CD8-positive, alpha-beta memory T cell (primary cell): ENCODE measurements around the gene FBXO34. TPM values are rescaled to one million over a fixed set of nuclear protein-coding genes. Genes with fewer than 3 reads are reported as not detected.
"Not testable (repeated sequence)": the region's sequence is repeated elsewhere in the genome, so short reads cannot be mapped to it uniquely, and the experiment has no call there.

ENCODE experiments used
- CTCF ChIA-PET: fragments of 350-600 bp; sonication (Branson Sonifier 250); formaldehyde crosslinking; loops from one replicate; lab custom pipeline; 2021; ENCODE audit warnings: antibody characterized with exemption; lab: Charles Lee
- POLR2A ChIA-PET: fragments of 350-600 bp; sonication (Branson Sonifier 250); formaldehyde crosslinking; loops from one replicate; lab custom pipeline; 2021; ENCODE audit warnings: antibody characterized with exemption; lab: Charles Lee
- DNase-seq, 5 donors: peaks; one replicate each; pipeline versions ENCODE4 v3.0.0 to v3.0.0-alpha.2; 2020 to 2022; ENCODE audit warnings: mixed read lengths in 1 of 5
- H3K27ac ChIP-seq: one replicate; pipeline ENCODE4 v1.7.0; 2013; ENCODE audit warnings: low read depth, mild to moderate bottlenecking, low read length, moderate library complexity
- H3K27me3 ChIP-seq: 2 replicates; pipeline ENCODE4 v1.7.0; 2013; ENCODE audit warnings: low read length, mild to moderate bottlenecking; ENCODE audit not compliant: insufficient read depth, poor library complexity, severe bottlenecking
- H3K36me3 ChIP-seq: 2 replicates; pipeline ENCODE4 v1.7.0; 2013; ENCODE audit warnings: mild to moderate bottlenecking, low read length, moderate library complexity; ENCODE audit not compliant: insufficient read depth
- H3K4me1 ChIP-seq: 2 replicates; pipeline ENCODE4 v1.7.0; 2013; ENCODE audit warnings: mild to moderate bottlenecking, low read length, moderate library complexity; ENCODE audit not compliant: insufficient read depth
- H3K4me3 ChIP-seq: 2 replicates; pipeline ENCODE4 v1.7.0; 2013; ENCODE audit warnings: mild to moderate bottlenecking, low read length
- H3K9me3 ChIP-seq: 2 replicates; pipeline ENCODE4 v1.7.0; 2013; ENCODE audit warnings: mild to moderate bottlenecking, low read length
- H3K27ac Mint-ChIP-seq, 8 donors: one replicate each; pipeline ENCODE4 v1.8.0; 2020 to 2021; ENCODE audit warnings: mixed read lengths in 8 of 8, mild to moderate bottlenecking in 6 of 8, inconsistent platforms in 3 of 8, moderate library complexity in 3 of 8
- H3K27me3 Mint-ChIP-seq, 2 donors: one replicate each; pipeline ENCODE4 v1.8.0; 2020 to 2021; ENCODE audit warnings: mixed read lengths in 2 of 2, mild to moderate bottlenecking in 1 of 2, moderate library complexity in 1 of 2
- H3K36me3 Mint-ChIP-seq, 3 donors: one replicate each; pipeline ENCODE4 v1.8.0; 2020 to 2021; ENCODE audit warnings: mixed read lengths in 3 of 3, inconsistent platforms in 1 of 3, mild to moderate bottlenecking in 1 of 3
- H3K4me1 Mint-ChIP-seq, 3 donors: one replicate each; pipeline ENCODE4 v1.8.0; 2020 to 2021; ENCODE audit warnings: mixed read lengths in 3 of 3, inconsistent platforms in 1 of 3, mild to moderate bottlenecking in 1 of 3
- H3K4me3 Mint-ChIP-seq, 7 donors: one replicate each; pipeline ENCODE4 v1.8.0; 2020 to 2021; ENCODE audit warnings: mixed read lengths in 7 of 7, mild to moderate bottlenecking in 6 of 7, moderate library complexity in 4 of 7, inconsistent platforms in 2 of 7
- H3K9me3 Mint-ChIP-seq, 5 donors: one replicate each; pipeline ENCODE4 v1.8.0; 2020 to 2022; ENCODE audit warnings: mixed read lengths in 5 of 5, mild to moderate bottlenecking in 3 of 5, moderate library complexity in 2 of 5, inconsistent platforms in 1 of 5
- polyA plus RNA-seq: library from polyadenylated mRNA; unstranded; fragments of 300-500 nt; fragmentation: Illumina TruSeq; gene quantifications from one replicate; pipeline ENCODE4 v1.2.3, GENCODE V29; 2021
- total RNA-seq, 2 experiments: library from RNA; stranded (reverse); gene quantifications; one replicate each; pipeline ENCODE4 v1.2.3, GENCODE V29; 2021

FBXO34 gene
- total and polyA plus RNA-seq, 3 experiments from 2014 or later = 16.2 to 37.1 (median 17.9) TPM

DNA sequence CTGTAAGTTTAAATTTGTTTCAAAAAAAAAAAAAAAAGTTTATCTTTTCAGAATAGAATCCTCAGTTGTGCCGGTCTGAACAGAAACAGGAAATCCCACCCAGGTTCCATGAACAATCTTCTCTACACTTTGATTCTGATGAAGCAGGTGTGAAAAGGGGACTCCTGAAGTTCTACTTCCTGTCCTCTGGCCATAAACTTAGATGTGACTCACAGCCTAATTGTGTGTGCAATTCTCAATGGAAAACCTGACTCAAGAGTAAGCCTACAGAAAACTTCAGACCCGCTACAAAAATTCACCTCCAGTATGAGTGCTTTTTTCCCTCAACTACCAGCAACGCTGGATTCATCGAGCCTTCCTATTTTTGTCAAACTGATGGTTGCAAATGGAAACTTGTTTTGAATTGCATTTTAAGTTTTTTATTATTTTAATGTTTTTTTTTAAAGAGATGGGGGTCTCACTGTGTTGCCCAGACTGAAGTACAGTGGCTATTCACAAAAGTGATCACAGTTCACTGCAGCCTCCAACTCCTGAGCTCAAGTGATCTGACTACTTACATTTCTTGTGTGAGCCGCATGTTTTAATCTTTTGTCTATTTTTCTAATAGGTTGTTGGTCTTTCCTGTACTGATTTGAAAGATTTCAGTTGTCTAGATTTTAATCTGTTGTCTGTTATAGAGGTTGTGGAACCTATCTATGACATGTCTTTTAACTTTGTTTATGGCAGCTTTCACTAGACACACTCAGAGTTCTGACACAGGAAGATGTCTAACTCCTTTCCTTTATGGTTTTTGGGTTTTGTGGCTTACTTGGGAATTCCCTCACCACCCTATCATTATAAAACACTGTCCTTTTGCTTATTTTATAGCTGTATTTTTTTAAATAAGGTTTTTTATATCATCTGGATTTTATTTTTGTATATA, 102.8 kb downstream of the FBXO34 start:
- peaks cover 8 to 56% (median 21%) of the 10 kb centered on the region in 3 donors for H3K36me3 Mint-ChIP-seq
- POLR2A ChIA-PET = interaction anchor here (1.0 kb wide), 1 partner anchor 41 kb away, joined by 3 read pairs; no protein-coding TSS in a partner anchor
- peaks cover 26 to 40% (median 35%) of the 10 kb centered on the region in 3 donors for H3K4me1 Mint-ChIP-seq
- peaks cover 0 to 3% of the 10 kb centered on the region in 2 donors for H3K27me3 Mint-ChIP-seq
- H3K36me3 ChIP-seq = no peaks in the 10 kb centered on the region
- peak in 3 of 5 donors; percentile 49 to 68 (median 53) for DNase-seq
- no peak overlapping the region for H3K4me3 ChIP-seq
- H3K4me1 ChIP-seq = peaks cover 22% of the 10 kb centered on the region
- no peak overlapping the region for H3K27ac ChIP-seq
- H3K27ac Mint-ChIP-seq = peak overlapping the region; percentile 76 to 93 (median 86)
- H3K27me3 ChIP-seq = no peaks in the 10 kb centered on the region
- no peaks in the 10 kb centered on the region for H3K9me3 ChIP-seq
- CTCF ChIA-PET = interaction anchor here (0.7 to 2.3 kb wide), 3 partner anchors 19 to 104 kb away, joined by 3 to 6 read pairs (median 6); no protein-coding TSS in a partner anchor
- peak overlapping the region; percentile 2 to 67 (median 60) for H3K4me3 Mint-ChIP-seq
- no peaks in the 10 kb centered on the region for H3K9me3 Mint-ChIP-seq

DNA sequence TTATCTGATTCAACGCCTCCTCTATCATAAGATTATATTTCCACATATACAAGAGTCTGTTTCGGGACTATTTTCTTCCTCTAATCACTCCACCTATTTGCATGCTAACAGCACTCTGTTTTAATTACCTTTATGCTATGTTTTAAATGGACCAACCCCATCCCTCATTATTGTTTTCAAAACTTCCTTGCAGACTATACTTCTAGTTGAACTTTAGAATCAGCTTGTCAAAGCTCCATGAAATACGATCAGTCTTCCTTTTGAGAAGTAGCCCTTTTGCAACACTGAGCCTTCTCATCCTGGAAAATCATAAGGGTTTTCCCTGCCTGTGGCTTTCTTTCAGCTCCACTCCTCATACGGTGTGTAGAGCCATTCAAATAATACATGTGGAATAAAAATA, 103.5 kb downstream of the FBXO34 start:
- Mint-ChIP-seq H3K36me3 (peaks cover 8 to 52% (median 15%) of the 10 kb centered on the region in 3 donors), H3K27me3 (peaks cover 0 to 2% of the 10 kb centered on the region in 2 donors), H3K27ac (peak overlapping the region; percentile 76 to 93 (median 84)), H3K4me3 (peak overlapping the region in 6 of 7 donors; percentile 6 to 62 (median 26)), H3K9me3 (no peaks in the 10 kb centered on the region), H3K4me1 (peaks cover 26 to 40% (median 35%) of the 10 kb centered on the region in 3 donors)
- no peaks in the 10 kb centered on the region for H3K36me3 ChIP-seq
- no peaks in the 10 kb centered on the region for H3K9me3 ChIP-seq
- ChIA-PET POLR2A (interaction anchor here (1.0 kb wide), 1 partner anchor 41 kb away, joined by 3 read pairs; no protein-coding TSS in a partner anchor), CTCF (interaction anchor here (0.7 to 2.3 kb wide), 3 partner anchors 20 to 104 kb away, joined by 3 to 6 read pairs (median 6); no protein-coding TSS in a partner anchor)
- no peak overlapping the region for H3K4me3 ChIP-seq
- no peak overlapping the region for H3K27ac ChIP-seq
- peaks cover 22% of the 10 kb centered on the region for H3K4me1 ChIP-seq
- no peaks in the 10 kb centered on the region for H3K27me3 ChIP-seq
- no peak for DNase-seq

DNA sequence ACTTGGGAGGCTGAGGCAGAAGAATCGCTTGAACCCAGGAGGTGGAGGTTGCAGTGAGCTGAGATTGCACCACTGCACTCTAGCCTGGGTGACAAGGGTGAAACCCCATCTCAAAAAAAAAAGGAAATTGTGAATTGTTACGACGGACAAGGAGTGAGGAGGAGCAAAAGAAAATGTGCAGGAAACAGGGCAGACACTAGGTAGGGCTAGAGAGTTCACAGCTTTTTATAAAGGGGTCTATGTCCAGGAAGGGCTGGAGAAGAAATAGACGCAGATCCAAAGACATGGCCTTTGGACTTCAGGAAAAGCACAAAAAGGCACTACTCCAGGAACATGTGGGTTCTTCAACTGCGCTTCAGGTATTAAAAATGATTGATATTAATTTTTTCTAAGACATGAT, 106.0 kb downstream of the FBXO34 start:
- Mint-ChIP-seq H3K4me3 (no peak overlapping the region), H3K36me3 (peaks cover 18 to 63% (median 19%) of the 10 kb centered on the region in 3 donors), H3K27ac (peak overlapping the region in 3 of 8 donors; percentile 5 to 40 (median 29)), H3K4me1 (peaks cover 22 to 40% (median 35%) of the 10 kb centered on the region in 3 donors), H3K9me3 (no peaks in the 10 kb centered on the region), H3K27me3 (no peaks in the 10 kb centered on the region)
- no peak for DNase-seq
- H3K4me1 ChIP-seq = peaks cover 22% of the 10 kb centered on the region
- no peak overlapping the region for H3K4me3 ChIP-seq
- no peaks in the 10 kb centered on the region for H3K27me3 ChIP-seq
- POLR2A ChIA-PET = no interaction called here
- CTCF ChIA-PET = interaction anchor here (1.2 kb wide), 1 partner anchor 107 kb away, joined by 3 read pairs; the partner anchor contains the start of gene FBXO34
- no peaks in the 10 kb centered on the region for H3K9me3 ChIP-seq
- H3K36me3 ChIP-seq = peaks cover 15% of the 10 kb centered on the region
- H3K27ac ChIP-seq = no peak overlapping the region

DNA sequence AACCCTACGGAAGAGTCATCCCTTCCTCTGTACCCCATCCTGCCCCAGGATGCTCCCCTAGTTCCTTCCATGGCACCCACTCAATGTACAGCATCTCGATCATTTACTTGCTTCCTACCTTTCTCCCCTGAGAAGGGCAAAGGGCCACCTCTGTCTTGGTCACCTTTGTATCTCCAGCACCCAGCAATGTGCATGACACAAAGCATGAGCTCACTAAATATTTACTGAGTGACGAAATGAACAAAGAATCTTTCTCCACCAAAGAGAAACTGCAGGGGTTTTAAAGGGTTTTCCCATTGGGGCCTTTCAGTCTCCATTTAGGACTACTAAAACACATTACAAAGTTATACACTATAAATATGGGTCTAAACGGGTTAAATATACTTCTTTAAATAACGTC, 109.8 kb downstream of the FBXO34 start:
- H3K27ac ChIP-seq = no peak overlapping the region
- Mint-ChIP-seq H3K27ac (peak overlapping the region in 2 of 8 donors; percentile 12 to 61), H3K9me3 (no peaks in the 10 kb centered on the region), H3K36me3 (peaks cover 18 to 86% (median 25%) of the 10 kb centered on the region in 3 donors), H3K27me3 (no peaks in the 10 kb centered on the region), H3K4me1 (peaks cover 4 to 20% (median 4%) of the 10 kb centered on the region in 3 donors), H3K4me3 (peak overlapping the region in 1 of 7 donors; percentile 68)
- H3K4me1 ChIP-seq = no peaks in the 10 kb centered on the region
- ChIA-PET CTCF (no interaction called here), POLR2A (no interaction called here)
- DNase-seq = no peak
- H3K36me3 ChIP-seq = peaks cover 15% of the 10 kb centered on the region
- no peak overlapping the region for H3K4me3 ChIP-seq
- H3K9me3 ChIP-seq = no peaks in the 10 kb centered on the region
- H3K27me3 ChIP-seq = no peaks in the 10 kb centered on the region

DNA sequence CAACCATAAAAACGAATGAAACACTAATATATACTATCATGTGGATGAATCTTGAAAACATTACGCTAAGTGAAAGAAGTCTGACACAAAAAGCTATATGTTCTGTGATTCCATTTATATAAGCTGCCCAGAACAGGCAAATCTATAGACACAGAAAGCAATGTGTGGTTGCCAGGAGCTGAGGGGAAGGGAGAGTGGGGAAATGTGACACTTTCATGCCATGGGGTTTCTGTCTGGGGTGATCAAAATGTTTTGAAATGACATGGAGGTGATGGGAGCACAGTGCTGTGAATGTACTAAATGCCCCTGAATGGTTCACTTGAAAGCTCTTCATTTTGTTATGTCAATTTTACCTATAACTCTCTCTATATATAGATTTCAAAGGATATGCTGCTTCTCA, 110.3 kb downstream of the FBXO34 start:
- POLR2A ChIA-PET = no interaction called here
- DNase-seq = no peak

DNA sequence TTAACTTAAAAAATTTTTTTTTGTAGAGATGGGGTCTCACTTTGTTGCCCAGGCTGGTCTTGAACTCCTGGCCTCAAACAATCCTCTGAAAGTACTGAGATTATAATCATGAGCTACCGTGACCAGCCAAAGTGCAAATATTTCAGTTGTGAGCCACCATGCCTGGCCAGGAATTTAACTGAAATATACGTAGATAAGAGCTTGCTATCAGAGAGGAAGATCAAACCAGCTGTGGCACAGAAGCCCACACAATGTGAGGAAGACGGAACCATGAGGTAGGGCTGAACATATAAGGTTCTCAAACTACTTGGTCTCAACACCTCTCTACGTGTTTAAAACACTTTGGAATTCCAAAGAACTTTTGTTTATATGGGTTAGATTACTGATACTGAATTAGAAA, 111.3 kb downstream of the FBXO34 start:
- Histone ChIP-seq H3K9me3 (no peaks in the 10 kb centered on the region), H3K27ac (no peak overlapping the region), H3K4me1 (peaks cover 5% of the 10 kb centered on the region), H3K27me3 (no peaks in the 10 kb centered on the region), H3K36me3 (peaks cover 15% of the 10 kb centered on the region), H3K4me3 (no peak overlapping the region)
- DNase-seq = no peak
- peaks cover 13 to 27% (median 18%) of the 10 kb centered on the region in 3 donors for H3K4me1 Mint-ChIP-seq
- peaks cover 17 to 86% (median 21%) of the 10 kb centered on the region in 3 donors for H3K36me3 Mint-ChIP-seq
- ChIA-PET CTCF (interaction anchor here (0.9 to 1.3 kb wide), 2 partner anchors 10 kb away, joined by 3 to 4 read pairs; no protein-coding TSS in a partner anchor), POLR2A (no interaction called here)
- no peak overlapping the region for H3K4me3 Mint-ChIP-seq
- no peaks in the 10 kb centered on the region for H3K27me3 Mint-ChIP-seq
- H3K9me3 Mint-ChIP-seq = no peaks in the 10 kb centered on the region
- no peak overlapping the region for H3K27ac Mint-ChIP-seq

More for the DNA sequence above, 110.3 kb downstream of the FBXO34 start:
- no peak overlapping the region for H3K27ac ChIP-seq
- no peak overlapping the region for H3K4me3 ChIP-seq
- no peaks in the 10 kb centered on the region for H3K27me3 ChIP-seq
- no peaks in the 10 kb centered on the region for H3K9me3 ChIP-seq
- H3K9me3 Mint-ChIP-seq = no peaks in the 10 kb centered on the region
- CTCF ChIA-PET = no interaction called here
- peak overlapping the region in 1 of 7 donors; percentile 20 for H3K4me3 Mint-ChIP-seq
- H3K4me1 Mint-ChIP-seq = peaks cover 9 to 20% (median 9%) of the 10 kb centered on the region in 3 donors
- H3K36me3 Mint-ChIP-seq = peaks cover 13 to 86% (median 20%) of the 10 kb centered on the region in 3 donors
- H3K4me1 ChIP-seq = no peaks in the 10 kb centered on the region
- H3K36me3 ChIP-seq = peaks cover 15% of the 10 kb centered on the region
- H3K27ac Mint-ChIP-seq = peak overlapping the region in 4 of 8 donors; percentile 3 to 36 (median 27)
- no peaks in the 10 kb centered on the region for H3K27me3 Mint-ChIP-seq

DNA sequence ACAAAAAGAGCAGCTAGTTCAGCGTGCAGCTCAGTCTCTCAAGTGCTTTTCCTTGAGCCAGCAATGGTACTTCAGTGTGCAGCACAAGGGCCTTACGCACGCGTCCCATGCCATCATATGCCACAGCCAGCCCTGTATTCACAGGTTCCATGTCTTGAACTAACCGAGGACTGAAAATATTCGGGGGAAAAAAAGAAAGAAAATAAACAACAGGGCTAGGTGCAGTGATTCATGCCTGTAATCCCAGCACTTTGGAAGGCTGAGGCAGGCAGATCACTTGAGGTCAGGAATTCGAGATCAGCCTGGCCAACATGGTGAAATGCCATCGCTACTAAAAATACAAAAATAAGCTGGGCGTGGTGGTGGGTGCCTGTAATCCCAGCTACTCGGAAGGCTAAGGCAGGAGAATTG, 111.8 kb downstream of the FBXO34 start:
- ChIA-PET POLR2A (interaction anchor here (0.5 kb wide), 1 partner anchor 50 kb away, joined by 4 read pairs; no protein-coding TSS in a partner anchor), CTCF (interaction anchor here (1.3 kb wide), 1 partner anchor 10 kb away, joined by 3 read pairs; no protein-coding TSS in a partner anchor)
- H3K36me3 Mint-ChIP-seq = peaks cover 17 to 84% (median 19%) of the 10 kb centered on the region in 3 donors
- H3K27me3 Mint-ChIP-seq, DNase-seq, H3K4me3 ChIP-seq, H3K27ac Mint-ChIP-seq, H3K27me3 ChIP-seq, H3K9me3 Mint-ChIP-seq, H3K4me1 ChIP-seq, H3K9me3 ChIP-seq, H3K27ac ChIP-seq, H3K4me3 Mint-ChIP-seq: not testable (repeated sequence)
- peaks cover 14 to 30% (median 20%) of the 10 kb centered on the region in 3 donors for H3K4me1 Mint-ChIP-seq
- peaks cover 15% of the 10 kb centered on the region for H3K36me3 ChIP-seq
